KMS-11 (cell line): Measurements from ENCODE around the gene KIAA0825.

Experiments used
- H2AFZ ChIP-seq: fragments of 200-600 bp; sonication (generic); 2 replicates; pipeline ENCODE4 v1.6.1; 2016; ENCODE audit warnings: antibody characterized with exemption, mixed run types, low read depth
- H3K27ac ChIP-seq: fragments of 200-600 bp; sonication (generic); 2 replicates; pipeline ENCODE4 v1.6.1; 2016; ENCODE audit warnings: mild to moderate bottlenecking, mixed run types
- H3K27me3 ChIP-seq: fragments of 200-600 bp; sonication (generic); 2 replicates; pipeline ENCODE4 v1.6.1; 2017; ENCODE audit warnings: mild to moderate bottlenecking, low read depth, mixed run types, moderate library complexity; ENCODE audit not compliant: insufficient read depth
- H3K36me3 ChIP-seq: fragments of 200-600 bp; sonication (generic); 2 replicates; pipeline ENCODE4 v1.6.1; 2017; ENCODE audit warnings: mild to moderate bottlenecking, mixed run types; ENCODE audit not compliant: insufficient read depth
- H3K4me1 ChIP-seq: fragments of 200-600 bp; sonication (generic); 2 replicates; pipeline ENCODE4 v1.6.1; 2016; ENCODE audit warnings: mild to moderate bottlenecking, low read depth, mixed run types; ENCODE audit not compliant: poor library complexity, severe bottlenecking
- H3K4me2 ChIP-seq: fragments of 200-600 bp; sonication (generic); 2 replicates; pipeline ENCODE4 v1.7.0; 2016; ENCODE audit warnings: mild to moderate bottlenecking, mixed run types
- H3K4me3 ChIP-seq: fragments of 200-600 bp; sonication (generic); IDR thresholded peaks from 2 replicates; pipeline ENCODE4 v1.6.1; 2017; ENCODE audit warnings: low read depth, low read length, mixed read lengths; ENCODE audit not compliant: insufficient read depth
- H3K79me2 ChIP-seq: fragments of 200-600 bp; sonication (generic); 2 replicates; pipeline ENCODE4 v1.6.1; 2016; ENCODE audit warnings: low read depth, mixed run types; ENCODE audit not compliant: insufficient read depth
- H3K9ac ChIP-seq: fragments of 200-600 bp; sonication (generic); 2 replicates; pipeline ENCODE4 v1.6.1; 2016; ENCODE audit warnings: mild to moderate bottlenecking, mixed run types
- H4K20me1 ChIP-seq: fragments of 200-600 bp; sonication (generic); 2 replicates; pipeline ENCODE4 v1.6.1; 2016; ENCODE audit warnings: mild to moderate bottlenecking, mixed run types; ENCODE audit not compliant: insufficient read depth
- TF ChIP-seq, protein P1 (sequence below): fragments of 200-600 bp; sonication (generic); conservative IDR thresholded peaks from 2 replicates; pipeline ENCODE4 v1.6.1; 2017; ENCODE audit warnings: low read depth, mild to moderate bottlenecking, antibody characterized with exemption, low read length, moderate library complexity, mixed read lengths

The KIAA0825 gene

DNA sequence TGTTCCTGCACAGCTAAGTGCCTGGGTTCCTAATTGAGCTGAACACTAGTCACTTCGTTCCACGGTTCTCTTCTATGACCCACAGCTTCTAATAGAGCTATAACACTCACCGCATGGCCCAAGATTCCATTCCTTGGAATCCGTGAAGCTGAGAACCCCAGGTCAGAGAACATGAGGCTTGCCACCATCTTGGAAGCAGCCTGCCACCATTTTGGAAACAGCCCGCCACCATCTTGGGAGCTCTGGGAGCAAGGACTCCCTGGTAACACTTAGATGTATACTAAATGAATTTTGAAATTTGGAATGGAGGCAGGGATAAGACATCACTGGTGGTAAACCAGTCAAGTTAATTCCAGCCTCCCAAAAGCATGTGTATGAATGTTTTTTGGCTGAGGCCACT, 60.4 kb downstream of the KIAA0825 start:
- Histone ChIP-seq H3K79me2 (no peaks in the 10 kb centered on the region), H4K20me1 (no peaks in the 10 kb centered on the region), H3K27ac (no peak overlapping the region), H3K4me3 (no peak overlapping the region), H3K36me3 (no peaks in the 10 kb centered on the region), H3K4me1 (peaks cover 12% of the 10 kb centered on the region), H3K9ac (no peak overlapping the region), H3K4me2 (no peak overlapping the region), H3K27me3 (no peaks in the 10 kb centered on the region), H2AFZ (no peak overlapping the region)
- TF ChIP-seq, protein P1, sequence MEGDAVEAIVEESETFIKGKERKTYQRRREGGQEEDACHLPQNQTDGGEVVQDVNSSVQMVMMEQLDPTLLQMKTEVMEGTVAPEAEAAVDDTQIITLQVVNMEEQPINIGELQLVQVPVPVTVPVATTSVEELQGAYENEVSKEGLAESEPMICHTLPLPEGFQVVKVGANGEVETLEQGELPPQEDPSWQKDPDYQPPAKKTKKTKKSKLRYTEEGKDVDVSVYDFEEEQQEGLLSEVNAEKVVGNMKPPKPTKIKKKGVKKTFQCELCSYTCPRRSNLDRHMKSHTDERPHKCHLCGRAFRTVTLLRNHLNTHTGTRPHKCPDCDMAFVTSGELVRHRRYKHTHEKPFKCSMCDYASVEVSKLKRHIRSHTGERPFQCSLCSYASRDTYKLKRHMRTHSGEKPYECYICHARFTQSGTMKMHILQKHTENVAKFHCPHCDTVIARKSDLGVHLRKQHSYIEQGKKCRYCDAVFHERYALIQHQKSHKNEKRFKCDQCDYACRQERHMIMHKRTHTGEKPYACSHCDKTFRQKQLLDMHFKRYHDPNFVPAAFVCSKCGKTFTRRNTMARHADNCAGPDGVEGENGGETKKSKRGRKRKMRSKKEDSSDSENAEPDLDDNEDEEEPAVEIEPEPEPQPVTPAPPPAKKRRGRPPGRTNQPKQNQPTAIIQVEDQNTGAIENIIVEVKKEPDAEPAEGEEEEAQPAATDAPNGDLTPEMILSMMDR: no peak

DNA sequence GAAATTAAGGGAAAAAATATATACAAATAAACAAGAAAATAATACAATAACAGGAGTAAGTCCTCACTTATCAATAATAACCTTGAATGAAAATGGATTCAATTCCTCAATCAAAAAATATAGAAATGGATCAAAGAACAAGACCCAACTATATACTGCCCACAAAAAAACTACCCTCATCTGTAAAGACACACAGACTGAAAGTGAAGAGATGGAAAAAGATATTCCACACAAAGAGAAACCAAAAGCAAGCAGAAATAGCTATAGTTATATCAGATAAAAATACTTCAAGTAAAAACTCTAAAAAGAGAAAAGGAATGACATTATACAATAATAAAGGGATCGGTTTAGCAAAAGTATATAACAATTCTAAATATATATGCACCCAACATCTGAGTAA, 66.5 kb downstream of the KIAA0825 start:
- no peak overlapping the region for H3K4me2 ChIP-seq
- no peak overlapping the region for H3K9ac ChIP-seq
- H3K4me1 ChIP-seq: no peaks in the 10 kb centered on the region
- H3K27me3 ChIP-seq: no peaks in the 10 kb centered on the region
- no peak overlapping the region for H2AFZ ChIP-seq
- no peaks in the 10 kb centered on the region for H3K36me3 ChIP-seq
- H4K20me1 ChIP-seq: no peaks in the 10 kb centered on the region
- TF ChIP-seq, protein P1: no peak
- H3K79me2 ChIP-seq: no peaks in the 10 kb centered on the region
- no peak overlapping the region for H3K4me3 ChIP-seq
- H3K27ac ChIP-seq: no peak overlapping the region

DNA sequence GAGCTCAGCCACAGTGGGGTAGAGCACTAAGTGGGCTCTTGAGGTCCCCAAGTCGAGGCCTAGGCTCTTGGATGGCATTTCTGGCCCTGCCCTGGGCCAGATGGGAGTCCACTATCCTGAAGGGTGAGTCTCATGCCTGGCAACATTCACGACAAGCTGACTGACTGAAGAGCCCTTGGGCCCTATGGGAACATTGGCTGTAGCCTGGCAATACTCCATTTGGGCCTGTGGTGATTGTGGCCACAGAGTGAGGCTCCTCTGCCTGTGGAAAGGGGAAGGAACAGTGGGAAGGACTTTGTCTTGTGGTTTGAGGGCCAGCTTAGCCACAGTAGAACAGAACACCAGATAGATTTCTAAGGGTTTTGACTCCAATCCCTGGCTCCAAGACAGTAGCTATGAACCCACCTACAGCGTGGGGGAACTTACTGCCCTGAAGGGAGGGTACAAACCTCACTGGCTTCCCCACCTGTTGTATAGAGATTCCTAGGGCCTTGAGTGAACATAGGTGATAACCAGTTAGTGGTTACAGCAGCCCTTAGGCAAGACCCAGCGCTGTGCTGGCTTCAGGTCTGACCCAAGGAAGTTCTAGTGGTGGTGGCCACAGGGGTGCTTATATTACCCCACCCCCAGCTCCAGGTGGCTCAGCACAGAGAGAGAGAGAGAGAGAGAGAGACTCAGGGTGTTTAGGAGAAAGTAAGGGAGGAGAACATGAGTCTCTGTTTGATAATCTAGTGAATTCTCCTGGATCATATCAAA, 72.4 kb downstream of the KIAA0825 start:
- Histone ChIP-seq H3K36me3 (no peaks in the 10 kb centered on the region), H2AFZ (no peak overlapping the region), H3K9ac (no peak overlapping the region), H3K27me3 (no peaks in the 10 kb centered on the region), H4K20me1 (no peaks in the 10 kb centered on the region), H3K4me1 (no peaks in the 10 kb centered on the region), H3K79me2 (no peaks in the 10 kb centered on the region), H3K27ac (no peak overlapping the region), H3K4me2 (no peak overlapping the region), H3K4me3 (no peak overlapping the region)
- TF ChIP-seq, protein P1: no peak

DNA sequence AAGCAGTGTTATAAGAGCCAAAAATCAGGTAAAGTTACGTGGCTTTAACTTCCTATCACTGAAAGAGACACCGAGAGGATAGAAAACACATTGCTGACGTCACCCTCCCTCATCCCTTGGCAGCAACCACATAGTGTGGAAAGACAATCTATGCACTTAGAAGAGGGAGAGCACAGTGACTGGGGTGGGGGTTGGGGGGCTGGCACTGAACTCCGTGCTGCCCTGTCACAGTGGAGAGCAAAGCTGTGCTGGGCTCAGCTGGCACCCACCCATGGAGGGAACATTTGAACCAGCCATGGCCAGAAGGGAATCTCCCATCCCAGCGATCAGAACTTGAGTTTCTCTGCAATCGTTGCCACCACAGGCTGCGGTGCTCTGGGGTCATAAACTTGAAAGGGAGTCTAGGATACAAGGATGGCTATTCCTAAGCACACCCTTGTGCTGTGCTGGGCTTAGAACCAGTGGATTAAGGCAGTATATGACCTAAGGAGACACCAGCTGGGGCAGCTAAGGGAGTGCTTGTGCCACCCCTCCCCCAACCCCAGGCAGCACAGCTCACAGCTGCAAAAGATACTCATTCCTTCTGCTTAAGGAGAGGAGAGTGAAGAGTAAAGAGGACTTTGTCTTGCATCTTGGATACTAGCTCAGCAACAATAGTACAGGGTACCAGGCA, 73.4 kb downstream of the KIAA0825 start:
- no peaks in the 10 kb centered on the region for H4K20me1 ChIP-seq
- no peaks in the 10 kb centered on the region for H3K4me1 ChIP-seq
- H3K9ac ChIP-seq: no peak overlapping the region
- H3K27ac ChIP-seq: no peak overlapping the region
- no peaks in the 10 kb centered on the region for H3K36me3 ChIP-seq
- H3K79me2 ChIP-seq: no peaks in the 10 kb centered on the region
- H3K4me2 ChIP-seq: no peak overlapping the region
- H3K4me3 ChIP-seq: no peak overlapping the region
- H3K27me3 ChIP-seq: no peaks in the 10 kb centered on the region
- TF ChIP-seq, protein P1: no peak
- no peak overlapping the region for H2AFZ ChIP-seq
